GM18511 (cell line): Measurements from ENCODE around the gene LOXHD1.

Source experiments
- ATAC-seq: cut with Tn5 transposase; IDR thresholded peaks from one replicate; pipeline ENCODE4 v1.9.1; 2021; ENCODE audit warnings: mild to moderate bottlenecking, moderate library complexity; ENCODE audit not compliant: unreplicated experiment

LOXHD1 gene

GRCh38 chr18:46481048-46481846 is 175.8 kb downstream of the LOXHD1 start:
- ATAC-seq: no peak

GRCh38 chr18:46480226-46480625 is 176.8 kb downstream of the LOXHD1 start:
- ATAC-seq: no peak

GRCh38 chr18:46478796-46479195 is 178.2 kb downstream of the LOXHD1 start:
- no peak for ATAC-seq

DNA sequence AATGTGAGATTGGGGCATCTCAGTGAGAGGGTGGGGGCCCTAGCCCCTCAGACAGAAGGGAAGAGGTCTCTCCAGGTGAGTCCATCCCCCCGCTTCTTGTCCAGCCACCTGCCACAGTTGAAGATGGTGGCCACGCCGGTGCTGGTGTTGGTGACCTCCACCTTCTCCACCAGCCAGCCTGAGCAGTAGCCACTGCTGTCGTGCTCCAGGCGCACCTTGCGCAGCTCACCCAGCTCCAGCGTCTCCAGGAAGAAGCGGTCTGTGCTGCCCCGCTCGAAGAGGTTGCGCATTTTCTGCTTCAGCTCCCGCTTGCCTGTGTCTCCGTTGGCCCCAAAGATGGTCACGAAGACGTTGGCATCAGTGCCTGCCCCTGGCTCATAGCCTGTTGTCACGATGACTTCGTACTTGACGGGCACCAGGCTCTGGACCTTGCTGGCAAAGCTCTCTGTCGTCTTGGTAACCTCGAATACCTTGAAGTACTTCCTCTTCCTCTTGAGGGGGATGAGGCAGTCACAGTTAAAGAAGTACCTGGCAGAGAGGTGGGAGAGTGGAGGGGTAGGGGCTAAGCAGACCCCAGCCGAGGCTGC is 179.5 kb downstream of the LOXHD1 start:
- no peak for ATAC-seq

DNA sequence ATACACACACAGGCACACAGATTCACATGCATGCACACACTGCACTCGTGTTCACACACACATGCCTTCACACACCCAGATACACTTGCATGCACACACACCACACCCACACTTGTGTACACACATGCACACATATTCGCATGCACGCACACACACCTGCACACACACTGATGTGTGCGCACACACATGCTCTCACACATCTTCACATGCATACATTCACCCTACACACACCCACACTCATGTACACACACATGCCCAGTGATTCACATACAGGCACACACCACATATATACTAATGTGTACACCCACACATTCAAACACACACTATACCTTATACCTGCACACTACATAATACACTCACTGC is 181.6 kb downstream of the LOXHD1 start:
- ATAC-seq: no peak

DNA sequence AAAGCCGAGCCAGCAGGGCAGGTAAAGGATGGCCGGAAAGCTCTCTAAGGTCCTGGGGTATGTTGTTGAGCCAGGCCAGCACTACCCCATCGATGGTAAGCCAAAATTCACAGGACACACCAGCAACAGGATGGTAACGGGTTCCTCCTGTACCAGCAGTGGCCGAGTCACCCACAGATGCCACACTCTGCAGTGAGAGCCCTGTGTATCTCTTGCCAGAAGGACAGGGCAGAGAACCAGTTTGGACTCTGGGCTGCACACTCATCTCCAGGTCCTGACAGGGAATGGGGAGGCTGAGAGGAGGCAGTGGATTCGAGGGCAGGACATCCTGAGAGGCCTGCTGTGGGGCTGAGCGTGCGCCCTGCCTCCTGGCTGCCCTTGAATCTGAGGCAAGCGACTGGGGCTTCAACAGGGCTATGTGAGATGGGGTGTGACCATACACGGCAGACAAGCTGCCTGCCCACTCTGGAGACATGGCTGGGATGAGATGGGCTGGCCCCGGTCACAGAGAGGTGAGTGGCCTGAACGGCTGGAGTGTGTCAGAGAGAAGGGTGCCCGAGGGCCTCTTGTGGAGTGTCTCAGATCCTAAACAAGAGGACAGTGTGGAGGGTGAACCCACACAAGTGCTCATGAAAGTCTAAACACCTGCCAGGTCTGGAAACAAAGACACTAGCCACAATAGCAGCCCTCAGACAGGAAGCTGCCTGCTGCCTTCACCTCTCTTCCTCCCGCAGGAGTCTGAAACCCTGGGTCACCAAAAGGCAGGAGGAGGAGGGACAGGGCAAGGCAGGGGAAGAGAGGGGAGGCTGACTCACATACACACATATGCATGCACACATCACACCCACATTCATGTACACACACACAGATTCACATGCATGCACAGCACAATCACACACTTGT is 182.3 kb downstream of the LOXHD1 start:
- ATAC-seq: no peak

- ATAC-seq: no peak
These were observed 185.1 kb downstream of the LOXHD1 start for GRCh38 chr18:46471809-46472498.

DNA sequence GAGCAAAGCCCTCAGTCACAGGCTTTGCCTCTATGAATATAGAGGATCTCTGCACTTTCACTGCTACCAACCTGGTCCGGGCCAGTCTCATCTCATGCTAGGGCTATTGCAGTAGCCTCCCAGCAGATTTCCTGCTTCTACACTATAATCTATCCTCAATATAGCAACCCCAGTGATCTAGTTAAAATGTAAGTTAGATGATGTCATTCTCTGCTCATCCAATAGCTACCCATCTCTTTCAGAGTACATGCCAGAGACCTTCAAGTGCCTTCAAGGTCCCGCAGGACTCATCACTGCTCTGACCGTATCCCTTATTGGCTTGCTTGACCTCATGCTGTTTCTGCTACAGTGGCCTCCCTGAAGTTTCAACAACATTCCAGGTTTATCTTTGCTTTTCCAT is 186.3 kb downstream of the LOXHD1 start:
- ATAC-seq: no peak

- ATAC-seq: no peak
These were observed 187.7 kb downstream of the LOXHD1 start for GRCh38 chr18:46469186-46469915.

GRCh38 chr18:46468426-46469180 is 188.4 kb downstream of the LOXHD1 start:
- ATAC-seq: no peak

DNA sequence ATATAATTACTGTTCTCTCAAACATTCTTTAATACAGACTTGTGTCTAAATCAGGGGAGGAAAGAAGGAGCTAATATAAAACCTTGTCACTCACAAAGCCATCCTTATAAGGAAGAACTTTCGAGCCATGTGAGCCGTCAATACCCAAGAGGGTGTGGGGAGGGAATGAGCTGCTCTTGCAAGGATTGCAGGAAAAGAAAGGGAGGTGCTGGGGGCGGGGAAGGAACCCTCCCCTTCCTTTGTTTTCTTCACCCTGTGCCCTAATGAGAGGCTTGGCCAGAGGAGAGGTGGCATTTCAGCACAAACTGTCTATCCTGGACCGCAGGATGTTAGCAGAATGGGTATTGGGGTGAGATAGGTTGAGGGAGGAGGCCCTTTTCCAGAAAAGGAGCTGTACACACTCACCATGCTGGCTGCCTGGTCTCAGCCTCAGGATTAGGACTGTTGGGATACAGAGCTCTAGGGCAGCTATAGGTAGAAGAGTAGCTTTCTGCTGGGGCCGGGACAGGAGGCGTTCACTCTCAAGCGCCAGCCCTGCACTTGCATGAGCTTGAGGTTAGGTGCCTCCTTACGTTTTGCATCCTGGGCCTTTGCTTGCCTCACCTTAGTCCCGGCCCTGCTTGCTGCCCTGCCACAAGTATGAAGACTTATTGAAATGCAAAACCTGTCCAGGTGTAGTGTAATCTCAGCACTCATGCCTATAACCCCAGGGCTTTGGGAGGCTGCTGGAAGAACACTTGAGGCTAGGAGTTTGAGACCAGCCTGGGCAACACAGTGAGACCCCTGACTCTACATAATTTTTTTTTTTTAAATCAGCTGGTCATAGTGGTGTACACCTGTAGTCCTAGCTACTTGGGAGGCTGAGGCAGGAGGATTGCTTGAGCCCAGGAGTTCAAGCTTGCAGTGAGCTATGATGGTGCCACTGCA is 190.5 kb downstream of the LOXHD1 start:
- ATAC-seq: no peak

DNA sequence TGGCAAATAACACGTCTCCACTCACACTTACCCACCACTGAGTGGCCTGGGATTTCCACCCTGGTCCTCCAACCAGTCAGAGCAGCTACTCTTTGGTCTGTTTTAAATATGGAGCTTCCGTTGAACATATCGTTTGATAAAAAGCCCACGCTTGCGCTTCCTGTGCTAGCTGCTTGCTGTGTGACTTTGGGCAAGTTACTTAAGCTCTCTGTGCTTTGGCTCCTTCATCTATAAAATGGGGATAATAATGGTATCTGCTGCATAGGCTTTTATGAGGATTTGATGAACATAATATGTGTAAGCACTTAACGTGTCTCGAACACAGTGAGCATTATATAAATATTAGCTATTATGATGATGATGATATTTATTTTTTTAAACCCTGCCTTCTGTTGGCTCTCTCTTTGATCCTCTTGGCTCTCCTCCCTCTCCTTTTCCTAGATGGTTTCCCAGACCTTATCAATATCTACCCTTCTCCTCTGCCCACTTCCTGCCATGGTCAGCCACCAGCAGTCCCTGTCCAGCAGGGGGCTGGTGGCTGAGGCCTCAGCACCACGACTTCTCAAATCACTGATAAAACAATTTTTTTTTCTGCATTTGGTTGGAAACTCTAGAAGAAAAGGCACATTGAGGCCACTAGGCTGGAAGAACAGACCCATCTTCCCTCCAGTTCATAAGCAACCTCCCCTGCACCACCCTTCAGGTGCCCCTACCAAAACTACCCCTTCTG is 191.9 kb downstream of the LOXHD1 start:
- ATAC-seq: no peak

GRCh38 chr18:46462523-46462922 is 194.5 kb downstream of the LOXHD1 start:
- ATAC-seq: no peak

- no peak for ATAC-seq
These were observed 195.0 kb downstream of the LOXHD1 start for GRCh38 chr18:46461993-46462392.

DNA sequence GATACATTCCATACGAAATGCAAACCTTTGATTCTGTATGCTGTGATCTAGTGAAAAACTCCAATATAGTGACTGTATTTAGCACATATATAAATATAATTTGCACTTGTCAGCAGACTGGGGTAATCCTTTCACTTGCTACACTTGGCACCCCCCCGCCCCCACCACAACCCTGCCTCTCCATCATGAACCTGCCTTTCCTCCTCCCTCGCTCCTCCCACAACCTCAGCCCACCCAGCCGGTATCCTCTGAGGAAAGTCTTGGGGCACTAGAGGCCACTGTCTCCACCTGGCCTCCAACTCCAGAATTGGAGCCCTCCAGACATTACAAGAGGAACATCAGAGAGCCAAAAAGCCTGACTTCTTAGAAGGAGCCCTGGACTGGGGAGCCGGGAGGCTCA is 196.3 kb downstream of the LOXHD1 start:
- no peak for ATAC-seq

DNA sequence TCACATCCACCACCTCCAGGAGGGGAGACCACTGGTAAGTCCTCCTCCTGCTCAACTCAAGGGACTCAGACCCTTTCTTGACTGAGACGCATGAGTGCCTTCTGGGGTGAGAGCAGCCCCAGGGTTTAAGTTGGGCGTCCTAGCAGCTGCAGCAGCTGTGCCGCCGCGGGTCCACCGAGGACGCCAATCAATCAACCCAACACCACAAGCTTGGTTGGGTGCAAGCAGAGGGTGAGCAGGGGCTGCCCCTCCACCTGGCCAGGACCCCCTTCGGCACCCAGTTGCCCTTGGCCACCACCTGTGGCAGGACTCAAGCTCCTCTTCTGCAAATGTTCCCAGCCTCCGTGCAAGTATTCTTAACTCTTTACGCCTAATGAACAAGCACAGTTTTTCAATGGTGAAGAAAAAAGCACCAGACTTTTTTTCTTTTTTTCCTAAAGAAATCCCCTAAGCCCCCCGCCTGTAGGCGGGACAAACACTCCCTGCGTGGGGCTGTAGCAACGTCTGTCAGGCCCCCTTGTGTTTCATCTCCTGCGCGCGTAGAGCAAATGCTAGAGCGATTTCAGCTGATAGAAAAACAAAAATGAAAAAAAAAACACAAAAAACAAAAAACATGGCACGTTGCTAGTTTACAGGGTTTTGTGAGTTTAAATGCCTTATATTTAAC is 197.1 kb downstream of the LOXHD1 start:
- ATAC-seq: no peak

DNA sequence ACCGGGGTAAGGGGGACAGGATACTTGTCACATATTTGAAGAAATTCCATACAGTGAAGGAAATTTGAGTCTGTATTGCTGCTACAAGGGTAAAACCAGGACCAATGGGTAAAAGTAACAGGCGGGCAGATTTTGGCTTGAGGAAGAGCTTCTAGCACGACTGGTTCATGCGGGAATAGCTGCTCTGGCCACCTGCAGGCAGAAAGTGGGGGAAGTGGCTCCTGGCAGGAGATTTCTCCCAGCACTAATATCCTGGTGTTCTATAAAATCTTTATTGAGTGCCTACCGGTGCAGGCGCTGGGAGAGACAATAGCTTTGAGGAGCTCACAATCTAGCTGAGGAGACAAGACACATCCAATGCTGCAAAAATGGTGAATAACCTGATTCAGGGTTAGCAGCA is 198.5 kb downstream of the LOXHD1 start:
- no peak for ATAC-seq
